ENCODE results near the gene CCDC196.

GRCh38 chr14:66471584-66471983 is 14.6 kb upstream of the CCDC196 start:
- TF ChIP-seq, protein P1, sequence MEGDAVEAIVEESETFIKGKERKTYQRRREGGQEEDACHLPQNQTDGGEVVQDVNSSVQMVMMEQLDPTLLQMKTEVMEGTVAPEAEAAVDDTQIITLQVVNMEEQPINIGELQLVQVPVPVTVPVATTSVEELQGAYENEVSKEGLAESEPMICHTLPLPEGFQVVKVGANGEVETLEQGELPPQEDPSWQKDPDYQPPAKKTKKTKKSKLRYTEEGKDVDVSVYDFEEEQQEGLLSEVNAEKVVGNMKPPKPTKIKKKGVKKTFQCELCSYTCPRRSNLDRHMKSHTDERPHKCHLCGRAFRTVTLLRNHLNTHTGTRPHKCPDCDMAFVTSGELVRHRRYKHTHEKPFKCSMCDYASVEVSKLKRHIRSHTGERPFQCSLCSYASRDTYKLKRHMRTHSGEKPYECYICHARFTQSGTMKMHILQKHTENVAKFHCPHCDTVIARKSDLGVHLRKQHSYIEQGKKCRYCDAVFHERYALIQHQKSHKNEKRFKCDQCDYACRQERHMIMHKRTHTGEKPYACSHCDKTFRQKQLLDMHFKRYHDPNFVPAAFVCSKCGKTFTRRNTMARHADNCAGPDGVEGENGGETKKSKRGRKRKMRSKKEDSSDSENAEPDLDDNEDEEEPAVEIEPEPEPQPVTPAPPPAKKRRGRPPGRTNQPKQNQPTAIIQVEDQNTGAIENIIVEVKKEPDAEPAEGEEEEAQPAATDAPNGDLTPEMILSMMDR (IDR thresholded peaks at IDR 0.05) = no peak
- TF ChIP-seq POLR2A (IDR thresholded peaks at IDR 0.05) (no peak), POLR2AphosphoS5 (IDR thresholded peaks at IDR 0.05) (no peak)
